ENCODE results near the gene PRKAR1B. TPM values are rescaled to one million over a fixed set of nuclear protein-coding genes. Genes with fewer than 3 reads are reported as not detected.

Gene PRKAR1B
- total RNA-seq, 1 donor from 2014 or later: 14.7 TPM

- no peak for TF ChIP-seq EZH2 (IDR thresholded peaks at IDR 0.05; ENCODE audit: insufficient read depth, low read length)
- TF ChIP-seq CTCF (IDR thresholded peaks at IDR 0.05; ENCODE audit: insufficient read depth, low read depth, low read length): no peak
- H3K9me3 Mint-ChIP-seq (ENCODE audit: unreplicated experiment): peaks cover 3% of the 10 kb centered on the region
- peaks cover 26% of the 10 kb centered on the region for H3K4me1 Mint-ChIP-seq (ENCODE audit: low read depth, unreplicated experiment)
- peak; percentile 86 for DNase-seq (ENCODE audit: low read depth)
- Histone ChIP-seq H3K4me1 (ENCODE audit: insufficient read depth, low read length) (peaks cover 43% of the 10 kb centered on the region), H3K27me3 (ENCODE audit: insufficient read depth, low read length) (no peaks in the 10 kb centered on the region), H4K20me1 (ENCODE audit: insufficient read depth, low read length) (no peaks in the 10 kb centered on the region), H3K4me2 (ENCODE audit: low read length) (peak overlapping the region; percentile 73), H3K36me3 (ENCODE audit: insufficient read depth, low read length) (no peaks in the 10 kb centered on the region), H3K9ac (ENCODE audit: low read length) (peak overlapping the region; percentile 71), H3K4me3 (ENCODE audit: insufficient read depth, low read depth, low read length) (no peak overlapping the region), H3K79me2 (ENCODE audit: insufficient read depth, low read length) (no peaks in the 10 kb centered on the region), H2AFZ (ENCODE audit: low read depth, low read length) (no peak overlapping the region), H3K27ac (ENCODE audit: low read depth, low read length) (peak overlapping the region; percentile 84), H3K9me3 (ENCODE audit: insufficient read depth, low read depth, low read length) (no peaks in the 10 kb centered on the region)
- FAIRE-seq: no peak
- H3K36me3 Mint-ChIP-seq (ENCODE audit: low read depth, unreplicated experiment): no peaks in the 10 kb centered on the region
- H3K27me3 Mint-ChIP-seq (ENCODE audit: low read depth, unreplicated experiment): peaks cover 12% of the 10 kb centered on the region
- H3K27ac Mint-ChIP-seq (ENCODE audit: unreplicated experiment): peak overlapping the region; percentile 75
- no peak overlapping the region for H3K4me3 Mint-ChIP-seq (ENCODE audit: unreplicated experiment)
Observed at GRCh38 chr7:537911-538634, 189.0 kb downstream of the PRKAR1B start.

GRCh38 chr7:536231-536630 is 190.8 kb downstream of the PRKAR1B start:
- Mint-ChIP-seq H3K4me3 (ENCODE audit: unreplicated experiment) (no peak overlapping the region), H3K9me3 (ENCODE audit: unreplicated experiment) (peaks cover 3% of the 10 kb centered on the region), H3K27me3 (ENCODE audit: low read depth, unreplicated experiment) (peaks cover 15% of the 10 kb centered on the region), H3K27ac (ENCODE audit: unreplicated experiment) (no peak overlapping the region), H3K36me3 (ENCODE audit: low read depth, unreplicated experiment) (no peaks in the 10 kb centered on the region), H3K4me1 (ENCODE audit: low read depth, unreplicated experiment) (peaks cover 9% of the 10 kb centered on the region)
- H3K79me2 ChIP-seq (ENCODE audit: insufficient read depth, low read length): no peaks in the 10 kb centered on the region
- H3K4me2 ChIP-seq (ENCODE audit: low read length): no peak overlapping the region
- H3K4me1 ChIP-seq (ENCODE audit: insufficient read depth, low read length): peaks cover 26% of the 10 kb centered on the region
- H3K36me3 ChIP-seq (ENCODE audit: insufficient read depth, low read length): no peaks in the 10 kb centered on the region
- H3K27ac ChIP-seq (ENCODE audit: low read depth, low read length): no peak overlapping the region
- H2AFZ ChIP-seq (ENCODE audit: low read depth, low read length): no peak overlapping the region
- H3K4me3 ChIP-seq (ENCODE audit: insufficient read depth, low read depth, low read length): no peak overlapping the region
- H4K20me1 ChIP-seq (ENCODE audit: insufficient read depth, low read length): no peaks in the 10 kb centered on the region
- H3K27me3 ChIP-seq (ENCODE audit: insufficient read depth, low read length): no peaks in the 10 kb centered on the region
- FAIRE-seq (no peak), DNase-seq (ENCODE audit: low read depth) (no peak)
- TF ChIP-seq CTCF (IDR thresholded peaks at IDR 0.05; ENCODE audit: insufficient read depth, low read depth, low read length) (no peak), EZH2 (IDR thresholded peaks at IDR 0.05; ENCODE audit: insufficient read depth, low read length) (no peak)
- H3K9ac ChIP-seq (ENCODE audit: low read length): no peak overlapping the region
- no peaks in the 10 kb centered on the region for H3K9me3 ChIP-seq (ENCODE audit: insufficient read depth, low read depth, low read length)

GRCh38 chr7:534959-535358 is 192.1 kb downstream of the PRKAR1B start:
- H3K9me3 ChIP-seq (ENCODE audit: insufficient read depth, low read depth, low read length): no peaks in the 10 kb centered on the region
- H3K9ac ChIP-seq (ENCODE audit: low read length): no peak overlapping the region
- TF ChIP-seq EZH2 (IDR thresholded peaks at IDR 0.05; ENCODE audit: insufficient read depth, low read length): no peak
- TF ChIP-seq CTCF (IDR thresholded peaks at IDR 0.05; ENCODE audit: insufficient read depth, low read depth, low read length): no peak
- no peak for FAIRE-seq
- H3K4me3 ChIP-seq (ENCODE audit: insufficient read depth, low read depth, low read length): no peak overlapping the region
- H3K4me1 Mint-ChIP-seq (ENCODE audit: low read depth, unreplicated experiment): peaks cover 4% of the 10 kb centered on the region
- H2AFZ ChIP-seq (ENCODE audit: low read depth, low read length): no peak overlapping the region
- H3K9me3 Mint-ChIP-seq (ENCODE audit: unreplicated experiment): peaks cover 5% of the 10 kb centered on the region
- DNase-seq (ENCODE audit: low read depth): no peak
- peaks cover 24% of the 10 kb centered on the region for H3K4me1 ChIP-seq (ENCODE audit: insufficient read depth, low read length)
- H3K27ac Mint-ChIP-seq (ENCODE audit: unreplicated experiment): no peak overlapping the region
- H3K27ac ChIP-seq (ENCODE audit: low read depth, low read length): no peak overlapping the region
- H3K79me2 ChIP-seq (ENCODE audit: insufficient read depth, low read length): no peaks in the 10 kb centered on the region
- peaks cover 21% of the 10 kb centered on the region for H3K27me3 Mint-ChIP-seq (ENCODE audit: low read depth, unreplicated experiment)
- no peak overlapping the region for H3K4me2 ChIP-seq (ENCODE audit: low read length)
- H3K36me3 Mint-ChIP-seq (ENCODE audit: low read depth, unreplicated experiment): no peaks in the 10 kb centered on the region
- no peaks in the 10 kb centered on the region for H3K27me3 ChIP-seq (ENCODE audit: insufficient read depth, low read length)
- no peaks in the 10 kb centered on the region for H3K36me3 ChIP-seq (ENCODE audit: insufficient read depth, low read length)
- no peaks in the 10 kb centered on the region for H4K20me1 ChIP-seq (ENCODE audit: insufficient read depth, low read length)
- H3K4me3 Mint-ChIP-seq (ENCODE audit: unreplicated experiment): no peak overlapping the region

Data from astrocyte (in vitro differentiated cells and primary cell).